IPS-18c (cell line): ENCODE measurements around the gene PTER.

ENCODE experiments used
- H3K4me3 ChIP-seq: 2 replicates; pipeline ENCODE4 v1.7.0; 2013; ENCODE audit warnings: low read depth, mild to moderate bottlenecking, low read length, moderate library complexity; ENCODE audit not compliant: insufficient read depth
- H3K9me3 ChIP-seq: one replicate; pipeline ENCODE4 v1.6.1; 2013; ENCODE audit warnings: mild to moderate bottlenecking, low read length, moderate library complexity; ENCODE audit not compliant: control insufficient read depth, insufficient read depth

PTER gene

DNA sequence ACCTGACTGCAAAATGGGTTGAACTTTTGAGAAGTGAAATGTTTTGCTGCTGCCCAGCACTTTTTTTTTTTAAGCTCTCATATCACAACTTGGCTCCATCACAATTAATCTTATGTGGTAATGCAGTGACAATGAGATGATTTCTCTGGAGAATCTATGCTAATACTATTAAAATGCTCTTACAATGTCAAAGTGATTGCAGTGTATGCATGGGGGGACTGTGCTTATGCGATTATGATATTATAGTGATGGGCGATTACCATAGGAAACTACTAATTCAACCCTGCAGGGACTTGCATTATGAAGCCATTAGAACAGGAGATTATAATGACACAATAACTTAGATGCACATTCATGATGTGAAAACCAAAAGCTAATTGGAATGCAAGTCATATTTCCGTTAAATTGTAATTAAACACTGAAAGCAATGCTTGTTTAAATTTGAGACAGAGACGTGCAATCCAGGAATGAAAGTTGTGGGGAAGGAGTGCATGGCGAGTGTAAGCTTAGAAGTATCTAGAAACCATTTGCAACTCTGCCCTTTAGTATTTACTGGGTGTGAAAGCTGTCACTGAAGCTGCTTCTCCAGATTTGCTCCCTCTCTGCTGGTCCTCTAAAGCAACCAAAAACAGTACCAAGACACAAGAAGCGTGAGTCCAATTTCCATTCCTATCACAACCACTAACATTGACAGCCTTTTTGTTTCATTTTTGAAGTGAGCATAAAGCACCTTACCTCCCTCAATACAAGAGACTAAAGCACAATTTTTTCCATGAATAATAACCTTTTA is 21.6 kb downstream of the PTER start:
- no peaks in the 10 kb centered on the region for H3K9me3 ChIP-seq
- H3K4me3 ChIP-seq, result no peak overlapping the region

GRCh38 chr10:16459423-16459939 is 22.7 kb downstream of the PTER start:
- no peaks in the 10 kb centered on the region for H3K9me3 ChIP-seq
- H3K4me3 ChIP-seq, result no peak overlapping the region

DNA sequence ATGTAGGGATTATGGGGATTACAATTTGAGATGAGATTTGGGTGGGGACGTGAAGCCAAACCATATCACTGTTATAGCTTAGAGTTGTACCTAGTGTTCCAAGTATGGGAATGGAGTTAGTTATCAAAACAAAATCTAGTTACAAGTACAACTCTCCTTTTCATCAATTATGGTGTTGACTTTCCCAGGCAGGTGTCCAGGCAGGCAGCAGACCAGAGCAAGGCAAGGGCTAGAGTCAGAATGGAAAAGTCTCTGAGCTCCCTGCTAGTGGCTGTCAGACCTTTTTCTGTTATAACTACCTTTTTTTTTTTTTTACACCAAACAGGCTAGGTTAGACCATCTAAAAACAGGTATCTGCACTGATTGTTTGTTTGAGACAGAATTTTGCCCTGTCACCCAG is 29.2 kb downstream of the PTER start:
- Histone ChIP-seq H3K9me3 (no peaks in the 10 kb centered on the region), H3K4me3 (no peak overlapping the region)

DNA sequence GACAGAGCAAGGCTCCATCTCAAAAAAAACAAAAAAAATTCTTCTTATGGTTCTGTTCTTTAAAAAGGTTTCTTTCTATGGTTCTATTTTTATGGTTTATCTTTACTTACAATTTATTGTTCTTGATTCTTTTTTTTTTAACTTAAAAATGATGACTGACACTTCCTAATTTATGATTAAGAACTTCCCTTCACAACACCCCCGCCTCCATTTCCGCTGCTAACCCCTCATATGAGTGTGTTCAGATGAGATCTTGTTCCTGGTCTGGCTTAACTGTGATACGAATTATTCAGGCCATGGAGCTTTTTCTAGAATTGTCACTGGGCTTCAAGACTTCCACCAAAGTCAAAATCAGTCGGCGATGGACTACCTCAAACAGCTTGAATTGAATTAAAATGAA is 33.9 kb downstream of the PTER start:
- no peak overlapping the region for H3K4me3 ChIP-seq

GRCh38 chr10:16472828-16473227 is 36.0 kb downstream of the PTER start:
- no peak overlapping the region for H3K4me3 ChIP-seq
- no peaks in the 10 kb centered on the region for H3K9me3 ChIP-seq

More for the DNA sequence above, 33.9 kb downstream of the PTER start:
- H3K9me3 ChIP-seq, result no peaks in the 10 kb centered on the region

DNA sequence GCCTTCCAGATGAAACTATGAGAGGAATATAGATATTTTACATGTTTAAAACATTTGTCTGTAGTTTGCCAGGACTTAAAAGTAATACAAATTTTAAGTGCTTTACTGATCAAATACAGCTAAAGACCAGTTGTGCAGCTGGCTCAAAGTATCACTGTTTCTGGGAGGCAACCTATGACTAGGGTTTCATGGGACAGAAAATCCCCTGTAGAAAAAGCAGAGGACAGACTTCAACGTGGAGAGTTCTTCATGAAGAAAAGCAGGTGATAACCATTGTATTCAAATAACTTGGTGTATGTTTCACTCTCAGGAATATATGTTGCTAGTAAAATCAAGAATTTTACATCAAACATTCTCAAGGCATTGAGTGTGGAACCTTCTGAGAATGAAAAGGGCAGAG is 40.9 kb downstream of the PTER start:
- no peak overlapping the region for H3K4me3 ChIP-seq
- H3K9me3 ChIP-seq, result no peaks in the 10 kb centered on the region

- Histone ChIP-seq H3K4me3 (no peak overlapping the region), H3K9me3 (no peaks in the 10 kb centered on the region)
These were observed 42.0 kb downstream of the PTER start for GRCh38 chr10:16478801-16479200.

GRCh38 chr10:16481052-16481728 is 44.4 kb downstream of the PTER start:
- no peaks in the 10 kb centered on the region for H3K9me3 ChIP-seq
- H3K4me3 ChIP-seq, result no peak overlapping the region

DNA sequence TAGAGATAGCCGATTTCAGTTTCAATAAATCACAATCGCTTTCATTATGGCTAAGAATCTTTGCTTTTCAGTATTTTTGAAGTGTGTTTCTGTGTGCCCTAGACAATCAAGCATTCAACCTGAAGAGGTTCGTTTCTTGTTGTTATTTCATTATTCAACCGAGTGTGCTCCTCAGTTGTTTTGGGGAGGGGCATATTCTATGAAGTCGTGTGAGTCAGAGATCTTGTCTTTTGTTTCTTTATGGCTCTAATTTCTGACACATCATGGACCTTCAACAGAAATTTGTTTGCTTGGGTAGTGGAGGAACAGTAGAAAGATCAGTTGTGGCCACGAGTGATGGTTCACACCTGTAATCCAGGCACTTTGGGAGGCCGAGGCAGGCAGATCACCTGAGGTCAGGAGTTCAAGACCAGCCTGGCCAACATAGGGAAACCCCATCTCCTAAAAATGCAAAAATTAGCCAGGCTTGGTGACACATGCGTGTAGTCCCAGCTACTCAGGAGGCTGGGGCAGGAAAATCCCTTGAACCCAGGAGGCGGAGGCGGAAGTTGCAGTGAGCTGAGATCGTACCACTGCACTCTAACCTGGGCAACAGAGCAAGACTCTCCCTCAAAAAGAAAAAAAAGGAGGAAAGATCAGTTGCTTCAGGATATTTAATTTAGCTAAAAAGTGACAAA is 46.6 kb downstream of the PTER start:
- no peaks in the 10 kb centered on the region for H3K9me3 ChIP-seq

DNA sequence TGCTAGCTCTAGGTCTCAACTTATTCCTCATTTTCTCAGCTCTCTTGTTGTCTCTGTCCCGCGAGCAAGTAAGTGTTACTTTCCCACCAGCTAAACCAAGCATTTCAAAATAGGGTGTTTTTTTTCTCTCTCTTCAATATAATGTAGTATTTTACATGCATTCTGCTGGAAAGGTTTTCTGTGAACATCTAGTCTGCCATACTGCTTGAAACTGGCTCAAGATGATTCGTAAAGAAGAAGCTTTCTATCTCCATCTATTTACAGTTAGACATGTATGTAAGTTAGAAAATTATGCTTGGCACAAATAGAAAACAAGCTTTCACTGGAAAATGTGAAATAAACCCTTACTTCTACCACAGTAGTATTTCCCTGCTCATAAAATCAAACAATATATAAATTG is 53.7 kb downstream of the PTER start:
- Histone ChIP-seq H3K9me3 (no peaks in the 10 kb centered on the region), H3K4me3 (no peak overlapping the region)

More for the DNA sequence above, 46.6 kb downstream of the PTER start:
- H3K4me3 ChIP-seq, result no peak overlapping the region

- no peaks in the 10 kb centered on the region for H3K9me3 ChIP-seq
- H3K4me3 ChIP-seq, result no peak overlapping the region
These were observed 55.1 kb downstream of the PTER start for GRCh38 chr10:16491933-16492332.

DNA sequence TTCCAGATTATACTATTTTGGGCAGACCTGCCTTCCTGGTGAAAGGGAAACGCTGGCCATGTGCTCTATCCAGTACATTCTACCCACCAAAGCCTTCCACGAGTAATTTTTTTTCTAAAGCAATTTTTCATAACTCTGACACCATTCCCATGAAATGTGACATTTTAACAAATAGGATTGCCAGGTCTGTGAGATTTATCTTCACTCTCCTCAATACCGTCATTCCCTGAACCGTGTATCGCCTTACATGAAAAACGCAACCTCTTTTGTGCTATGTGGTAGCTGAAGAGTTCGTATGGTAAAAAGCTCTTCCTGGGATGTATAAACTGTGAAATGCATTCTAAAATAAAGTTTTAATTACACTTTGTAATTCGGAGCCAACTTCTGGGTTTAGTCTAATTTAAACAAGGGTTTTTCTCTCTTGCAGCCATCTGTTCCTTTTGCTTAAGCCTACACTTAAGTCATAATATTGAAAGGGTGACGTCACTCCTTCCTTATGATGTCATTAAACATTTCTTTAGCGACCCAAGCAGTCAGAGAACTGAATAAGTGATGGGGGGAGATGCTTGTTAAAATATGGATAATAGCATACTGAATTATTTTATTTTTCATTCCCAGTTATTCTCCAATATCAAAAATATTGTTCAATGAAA is 57.2 kb downstream of the PTER start:
- H3K9me3 ChIP-seq, result no peaks in the 10 kb centered on the region
- no peak overlapping the region for H3K4me3 ChIP-seq

DNA sequence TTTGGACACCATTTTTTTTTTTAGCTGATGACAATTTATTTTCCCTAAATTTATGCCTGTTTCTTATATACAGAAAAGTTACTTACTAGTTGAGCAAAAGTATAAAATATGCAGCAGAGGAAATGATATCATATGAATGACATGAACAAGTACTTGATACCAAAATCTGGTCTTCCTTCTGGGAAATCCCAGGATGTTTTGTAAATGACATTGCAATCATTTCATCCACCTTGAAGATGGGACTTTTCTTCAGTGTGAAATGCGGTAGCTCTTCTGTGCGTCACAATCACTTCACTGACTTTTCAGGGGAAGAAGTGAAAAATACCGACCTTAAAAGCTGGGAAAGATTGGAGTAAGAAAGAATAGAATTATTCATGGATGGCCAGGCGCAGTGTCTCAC is 61.1 kb downstream of the PTER start:
- H3K9me3 ChIP-seq, result no peaks in the 10 kb centered on the region
- H3K4me3 ChIP-seq, result no peak overlapping the region

- H3K9me3 ChIP-seq, result no peaks in the 10 kb centered on the region
- no peak overlapping the region for H3K4me3 ChIP-seq
These were observed 68.4 kb downstream of the PTER start for GRCh38 chr10:16505161-16505560.

DNA sequence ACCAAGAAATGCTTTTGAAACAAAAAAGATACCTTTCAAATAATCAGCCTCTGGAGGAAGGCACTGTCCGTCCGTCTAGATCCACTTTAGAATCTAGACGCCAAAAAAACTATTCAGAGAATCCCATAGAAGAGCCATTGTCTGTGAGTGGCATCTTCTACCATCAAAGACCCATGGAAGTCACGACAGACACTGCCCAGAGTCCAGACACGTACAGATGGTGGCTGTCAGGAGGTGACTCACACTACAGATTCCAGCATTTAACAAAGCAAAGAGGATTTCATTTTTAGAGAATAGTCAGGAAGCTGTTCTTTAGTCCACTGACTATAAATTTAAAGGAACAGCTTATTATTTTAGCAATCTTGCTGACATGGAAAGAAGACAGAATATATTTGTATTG is 73.2 kb downstream of the PTER start:
- Histone ChIP-seq H3K4me3 (no peak overlapping the region), H3K9me3 (no peaks in the 10 kb centered on the region)

DNA sequence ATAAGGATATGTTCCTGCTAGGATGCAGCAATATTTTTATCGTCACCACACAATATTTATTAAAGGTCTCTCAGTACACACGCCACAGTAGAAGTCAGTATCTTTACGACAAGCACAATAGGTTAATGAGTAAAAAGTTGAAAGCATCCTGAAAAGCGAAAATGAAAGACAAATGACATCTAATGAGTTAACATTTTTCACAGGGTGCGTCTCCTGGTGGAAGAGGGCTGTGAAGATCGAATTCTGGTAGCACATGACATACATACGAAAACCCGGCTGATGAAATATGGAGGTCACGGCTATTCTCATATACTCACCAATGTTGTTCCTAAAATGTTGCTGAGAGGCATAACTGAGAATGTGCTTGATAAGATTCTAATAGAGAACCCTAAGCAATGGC is 74.0 kb downstream of the PTER start:
- Histone ChIP-seq H3K9me3 (no peaks in the 10 kb centered on the region), H3K4me3 (no peak overlapping the region)

GRCh38 chr10:16518822-16519221 is 82.0 kb downstream of the PTER start:
- Histone ChIP-seq H3K4me3 (no peak overlapping the region), H3K9me3 (no peaks in the 10 kb centered on the region)
